Chondrocyte (in vitro differentiated cells): ENCODE measurements around the gene SLC35A1. TPM values are rescaled to one million over a fixed set of nuclear protein-coding genes. Genes with fewer than 3 reads are reported as not detected.

ENCODE experiments used
- DNase-seq: peaks from one replicate; pipeline ENCODE4 v3.0.0; 2021; ENCODE audit warnings: mixed read lengths, low spot score
- H3K27ac Mint-ChIP-seq: one replicate; pipeline ENCODE4 v1.8.0; 2021; ENCODE audit warnings: mild to moderate bottlenecking, moderate library complexity, mixed read lengths; ENCODE audit not compliant: unreplicated experiment
- H3K27me3 Mint-ChIP-seq: 2 replicates; pipeline ENCODE4 v1.8.0; 2021; ENCODE audit warnings: low read depth, mixed read lengths
- H3K36me3 Mint-ChIP-seq: 2 replicates; pipeline ENCODE4 v1.8.0; 2021; ENCODE audit warnings: low read depth, mixed read lengths
- H3K4me1 Mint-ChIP-seq: 2 replicates; pipeline ENCODE4 v1.8.0; 2021; ENCODE audit warnings: low read depth, mild to moderate bottlenecking, mixed read lengths
- H3K4me3 Mint-ChIP-seq: one replicate; pipeline ENCODE4 v1.8.0; 2021; ENCODE audit warnings: mild to moderate bottlenecking, moderate library complexity, mixed read lengths; ENCODE audit not compliant: unreplicated experiment
- H3K9me3 Mint-ChIP-seq: 2 replicates; pipeline ENCODE4 v1.8.0; 2021; ENCODE audit warnings: low read depth, mixed read lengths
- CTCF ChIP-seq: fragments of 200-600 bp; sonication (generic); IDR thresholded peaks from 2 replicates; pipeline ENCODE4 v1.5.0; 2021; ENCODE audit warnings: antibody characterized with exemption, mild to moderate bottlenecking, moderate library complexity
- total RNA-seq: library from RNA; stranded (reverse); gene quantifications from 3 replicates; pipeline ENCODE4 v1.2.1, GENCODE V29; 2021

SLC35A1 gene
- total RNA-seq, 1 donor from 2014 or later = 16.8 TPM

GRCh38 chr6:87498048-87498447 lies 25.3 kb downstream of the SLC35A1 start:
- no peaks in the 10 kb centered on the region for H3K9me3 Mint-ChIP-seq
- H3K36me3 Mint-ChIP-seq = peaks cover 5% of the 10 kb centered on the region
- no peak for DNase-seq
- no peak overlapping the region for H3K4me3 Mint-ChIP-seq
- H3K27ac Mint-ChIP-seq = no peak overlapping the region
- H3K4me1 Mint-ChIP-seq = peaks cover 9% of the 10 kb centered on the region
- no peak for TF ChIP-seq CTCF
- no peaks in the 10 kb centered on the region for H3K27me3 Mint-ChIP-seq

- Mint-ChIP-seq H3K9me3 (no peaks in the 10 kb centered on the region), H3K4me3 (no peak overlapping the region), H3K27me3 (no peaks in the 10 kb centered on the region), H3K4me1 (peaks cover 16% of the 10 kb centered on the region), H3K27ac (no peak overlapping the region), H3K36me3 (peaks cover 16% of the 10 kb centered on the region)
- no peak for TF ChIP-seq CTCF
- no peak for DNase-seq
These were observed 29.2 kb downstream of the SLC35A1 start for GRCh38 chr6:87501809-87502572.

- TF ChIP-seq CTCF = no peak
- H3K36me3 Mint-ChIP-seq = peaks cover 18% of the 10 kb centered on the region
- H3K9me3 Mint-ChIP-seq = no peaks in the 10 kb centered on the region
- DNase-seq = no peak
- H3K4me3 Mint-ChIP-seq = no peak overlapping the region
- peaks cover 19% of the 10 kb centered on the region for H3K4me1 Mint-ChIP-seq
- no peak overlapping the region for H3K27ac Mint-ChIP-seq
- no peaks in the 10 kb centered on the region for H3K27me3 Mint-ChIP-seq
These were observed 31.7 kb downstream of the SLC35A1 start for GRCh38 chr6:87504441-87504840.

DNA sequence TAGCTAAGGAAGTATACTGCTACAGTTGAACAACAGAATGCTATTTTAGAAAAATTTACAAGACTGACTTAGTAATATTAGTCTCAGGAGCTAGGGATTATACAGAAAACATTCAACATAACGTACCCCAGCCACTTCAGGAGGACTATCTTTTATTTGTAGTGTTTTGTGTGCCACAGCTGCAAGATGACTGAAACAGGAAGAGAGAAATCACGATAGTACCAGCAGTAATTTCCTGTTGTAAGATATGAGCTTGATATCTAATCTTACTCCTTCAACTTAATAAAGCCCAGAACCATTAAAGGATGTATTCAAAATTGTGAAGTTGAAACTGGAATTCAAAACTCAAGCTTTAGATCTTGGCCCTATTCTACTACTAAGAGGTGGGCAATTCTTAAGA lies 42.1 kb downstream of the SLC35A1 start:
- Mint-ChIP-seq H3K9me3 (no peaks in the 10 kb centered on the region), H3K36me3 (peaks cover 34% of the 10 kb centered on the region), H3K27ac (no peak overlapping the region), H3K4me1 (no peaks in the 10 kb centered on the region), H3K27me3 (no peaks in the 10 kb centered on the region), H3K4me3 (no peak overlapping the region)
- no peak for DNase-seq
- no peak for TF ChIP-seq CTCF

GRCh38 chr6:87518453-87518852 lies 45.7 kb downstream of the SLC35A1 start:
- no peak for TF ChIP-seq CTCF
- no peak overlapping the region for H3K4me3 Mint-ChIP-seq
- H3K9me3 Mint-ChIP-seq = no peaks in the 10 kb centered on the region
- DNase-seq = no peak
- no peaks in the 10 kb centered on the region for H3K4me1 Mint-ChIP-seq
- no peak overlapping the region for H3K27ac Mint-ChIP-seq
- H3K27me3 Mint-ChIP-seq = no peaks in the 10 kb centered on the region
- peaks cover 41% of the 10 kb centered on the region for H3K36me3 Mint-ChIP-seq
